ENCODE measurements around the gene GRIN3B. TPM values are rescaled to one million over a fixed set of nuclear protein-coding genes. Genes with fewer than 3 reads are reported as not detected.

GRIN3B gene
- total RNA-seq, 1 donor from 2014 or later, result not detected

GRCh38 chr19:1007399-1008251, 7.4 kb downstream of the GRIN3B start:
- DNase-seq, result no peak

- DNase-seq, result no peak
Measured at GRCh38 chr19:1008268-1009040, 8.2 kb downstream of the GRIN3B start.

GRCh38 chr19:1009041-1009980, 9.1 kb downstream of the GRIN3B start:
- DNase-seq, result no peak

GRCh38 chr19:1009981-1010538, 9.8 kb downstream of the GRIN3B start:
- DNase-seq, result no peak

GRCh38 chr19:1010586-1011510, 10.6 kb downstream of the GRIN3B start:
- no peak for DNase-seq

- no peak for DNase-seq
Measured at GRCh38 chr19:1011831-1012333, 11.7 kb downstream of the GRIN3B start.

GRCh38 chr19:1012334-1012733, 12.1 kb downstream of the GRIN3B start:
- DNase-seq, result no peak

- DNase-seq, result no peak
Measured at GRCh38 chr19:1013218-1013617, 13.0 kb downstream of the GRIN3B start.

GRCh38 chr19:1014161-1015060, 14.2 kb downstream of the GRIN3B start:
- no peak for DNase-seq

GRCh38 chr19:1015061-1015781, 15.0 kb downstream of the GRIN3B start:
- DNase-seq, result no peak

- no peak for DNase-seq
Measured at GRCh38 chr19:1015782-1016646, 15.8 kb downstream of the GRIN3B start.

- DNase-seq, result no peak
Measured at GRCh38 chr19:1016647-1017114, 16.5 kb downstream of the GRIN3B start.

GRCh38 chr19:1017115-1017905, 17.1 kb downstream of the GRIN3B start:
- DNase-seq, result peak; percentile 38

GRCh38 chr19:1017906-1018305, 17.7 kb downstream of the GRIN3B start:
- DNase-seq, result no peak

- no peak for DNase-seq
Measured at GRCh38 chr19:1018393-1018792, 18.2 kb downstream of the GRIN3B start.

- no peak for DNase-seq
Measured at GRCh38 chr19:1018932-1019615, 18.9 kb downstream of the GRIN3B start.
